ENCODE measurements around the gene MARS2.
"Not testable (repeated sequence)": the region's sequence is repeated elsewhere in the genome, so short reads cannot be mapped to it uniquely, and the experiment has no call there.

DNA sequence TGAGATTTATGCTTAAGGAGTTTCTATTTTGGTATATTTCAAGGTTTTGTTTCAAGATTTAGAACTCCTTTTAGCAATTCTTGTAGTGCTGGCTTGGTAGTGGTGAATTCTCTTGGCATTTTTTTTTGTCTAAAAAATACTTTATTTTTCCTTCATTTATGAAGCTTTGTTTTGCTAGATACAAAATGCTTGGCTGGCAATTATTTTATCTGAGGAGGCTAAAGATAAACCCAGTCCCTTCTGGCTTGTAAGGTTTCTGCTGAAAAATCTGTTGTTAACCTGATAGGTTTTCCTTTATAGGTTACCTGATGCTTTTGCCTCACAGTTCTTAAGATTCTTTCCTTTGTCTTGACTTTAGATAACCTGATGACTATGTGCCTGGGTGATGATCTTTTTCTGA is 5.4 kb upstream of the MARS2 start:
- TF ChIP-seq CTCF (IDR thresholded peaks at IDR 0.05); NPAS2 (CRISPR knock-in tag; IDR thresholded peaks at IDR 0.05; ENCODE audit: borderline replicate concordance); BHLHE40 (IDR thresholded peaks at IDR 0.05; ENCODE audit: low read depth, low read length): not testable (repeated sequence)
